Measurements from ENCODE around the gene MRPL18. TPM values are rescaled to one million over a fixed set of nuclear protein-coding genes. Genes with fewer than 3 reads are reported as not detected.

The MRPL18 gene
- total and polyA plus RNA-seq, 9 of the 15 experiments (the other 6 are each of a cell fraction or from before 2014, with no cell fraction given), result 149 to 456 (median 196) TPM

GRCh38 chr6:159761129-159761872 is 29.0 kb upstream of the MRPL18 start (continued):
- TF ChIP-seq, protein P1, sequence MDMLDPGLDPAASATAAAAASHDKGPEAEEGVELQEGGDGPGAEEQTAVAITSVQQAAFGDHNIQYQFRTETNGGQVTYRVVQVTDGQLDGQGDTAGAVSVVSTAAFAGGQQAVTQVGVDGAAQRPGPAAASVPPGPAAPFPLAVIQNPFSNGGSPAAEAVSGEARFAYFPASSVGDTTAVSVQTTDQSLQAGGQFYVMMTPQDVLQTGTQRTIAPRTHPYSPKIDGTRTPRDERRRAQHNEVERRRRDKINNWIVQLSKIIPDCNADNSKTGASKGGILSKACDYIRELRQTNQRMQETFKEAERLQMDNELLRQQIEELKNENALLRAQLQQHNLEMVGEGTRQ (CRISPR knock-in tag; IDR thresholded peaks at IDR 0.05), result no peak
- TF ChIP-seq, protein P2, sequence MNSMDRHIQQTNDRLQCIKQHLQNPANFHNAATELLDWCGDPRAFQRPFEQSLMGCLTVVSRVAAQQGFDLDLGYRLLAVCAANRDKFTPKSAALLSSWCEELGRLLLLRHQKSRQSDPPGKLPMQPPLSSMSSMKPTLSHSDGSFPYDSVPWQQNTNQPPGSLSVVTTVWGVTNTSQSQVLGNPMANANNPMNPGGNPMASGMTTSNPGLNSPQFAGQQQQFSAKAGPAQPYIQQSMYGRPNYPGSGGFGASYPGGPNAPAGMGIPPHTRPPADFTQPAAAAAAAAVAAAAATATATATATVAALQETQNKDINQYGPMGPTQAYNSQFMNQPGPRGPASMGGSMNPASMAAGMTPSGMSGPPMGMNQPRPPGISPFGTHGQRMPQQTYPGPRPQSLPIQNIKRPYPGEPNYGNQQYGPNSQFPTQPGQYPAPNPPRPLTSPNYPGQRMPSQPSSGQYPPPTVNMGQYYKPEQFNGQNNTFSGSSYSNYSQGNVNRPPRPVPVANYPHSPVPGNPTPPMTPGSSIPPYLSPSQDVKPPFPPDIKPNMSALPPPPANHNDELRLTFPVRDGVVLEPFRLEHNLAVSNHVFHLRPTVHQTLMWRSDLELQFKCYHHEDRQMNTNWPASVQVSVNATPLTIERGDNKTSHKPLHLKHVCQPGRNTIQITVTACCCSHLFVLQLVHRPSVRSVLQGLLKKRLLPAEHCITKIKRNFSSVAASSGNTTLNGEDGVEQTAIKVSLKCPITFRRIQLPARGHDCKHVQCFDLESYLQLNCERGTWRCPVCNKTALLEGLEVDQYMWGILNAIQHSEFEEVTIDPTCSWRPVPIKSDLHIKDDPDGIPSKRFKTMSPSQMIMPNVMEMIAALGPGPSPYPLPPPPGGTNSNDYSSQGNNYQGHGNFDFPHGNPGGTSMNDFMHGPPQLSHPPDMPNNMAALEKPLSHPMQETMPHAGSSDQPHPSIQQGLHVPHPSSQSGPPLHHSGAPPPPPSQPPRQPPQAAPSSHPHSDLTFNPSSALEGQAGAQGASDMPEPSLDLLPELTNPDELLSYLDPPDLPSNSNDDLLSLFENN (IDR thresholded peaks at IDR 0.05; ENCODE audit: low read depth in 2 of 2, low read length in 2 of 2), result no peak
- no peak for TF ChIP-seq NFXL1 (CRISPR knock-in tag; IDR thresholded peaks at IDR 0.05)
- no peak for TF ChIP-seq ETV1 (tag; conservative IDR thresholded peaks at IDR 0.05; ENCODE audit: low read depth)
- no peak for TF ChIP-seq PURB (CRISPR knock-in tag; IDR thresholded peaks at IDR 0.05; ENCODE audit: low read depth)
- no peak for TF ChIP-seq BRCA1 (IDR thresholded peaks at IDR 0.05)
- TF ChIP-seq BRCA1 (CRISPR knock-in tag; IDR thresholded peaks at IDR 0.05), result no peak
- TF ChIP-seq NCOR1 (IDR thresholded peaks at IDR 0.05), result no peak
- TF ChIP-seq NR2C2 (CRISPR knock-in tag; IDR thresholded peaks at IDR 0.05), result no peak
- peak; percentile 72 for TF ChIP-seq NR2C2 (tag; IDR thresholded peaks at IDR 0.05)
- TF ChIP-seq MAFK (IDR thresholded peaks at IDR 0.05; ENCODE audit: low read length), result no peak
- TF ChIP-seq ZNF444 (CRISPR knock-in tag; IDR thresholded peaks at IDR 0.05), result no peak
- TF ChIP-seq CXXC5 (CRISPR knock-in tag; IDR thresholded peaks at IDR 0.05), result peak; percentile 3; the same call in 1 of the 2 replicates
- no peak for TF ChIP-seq SRSF3 (IDR thresholded peaks at IDR 0.05; ENCODE audit: insufficient read depth, low read length)
- TF ChIP-seq ZNF644 (tag; IDR thresholded peaks at IDR 0.05; ENCODE audit: low read depth), result no peak
- TF ChIP-seq MTA2 (IDR thresholded peaks at IDR 0.05; ENCODE audit: low read depth), result no peak
- TF ChIP-seq ZKSCAN1 (IDR thresholded peaks at IDR 0.05; ENCODE audit: low read depth, low read length), result no peak
- TF ChIP-seq, protein P3, sequence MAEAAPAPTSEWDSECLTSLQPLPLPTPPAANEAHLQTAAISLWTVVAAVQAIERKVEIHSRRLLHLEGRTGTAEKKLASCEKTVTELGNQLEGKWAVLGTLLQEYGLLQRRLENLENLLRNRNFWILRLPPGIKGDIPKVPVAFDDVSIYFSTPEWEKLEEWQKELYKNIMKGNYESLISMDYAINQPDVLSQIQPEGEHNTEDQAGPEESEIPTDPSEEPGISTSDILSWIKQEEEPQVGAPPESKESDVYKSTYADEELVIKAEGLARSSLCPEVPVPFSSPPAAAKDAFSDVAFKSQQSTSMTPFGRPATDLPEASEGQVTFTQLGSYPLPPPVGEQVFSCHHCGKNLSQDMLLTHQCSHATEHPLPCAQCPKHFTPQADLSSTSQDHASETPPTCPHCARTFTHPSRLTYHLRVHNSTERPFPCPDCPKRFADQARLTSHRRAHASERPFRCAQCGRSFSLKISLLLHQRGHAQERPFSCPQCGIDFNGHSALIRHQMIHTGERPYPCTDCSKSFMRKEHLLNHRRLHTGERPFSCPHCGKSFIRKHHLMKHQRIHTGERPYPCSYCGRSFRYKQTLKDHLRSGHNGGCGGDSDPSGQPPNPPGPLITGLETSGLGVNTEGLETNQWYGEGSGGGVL (CRISPR knock-in tag; IDR thresholded peaks at IDR 0.05), result no peak
- TF ChIP-seq ZNF217 (CRISPR knock-in tag; IDR thresholded peaks at IDR 0.05), result no peak
- TF ChIP-seq XRCC3 (IDR thresholded peaks at IDR 0.05), result no peak
- TF ChIP-seq RBFOX2 (IDR thresholded peaks at IDR 0.05; ENCODE audit: low read depth, low read length), result no peak
- no peak for TF ChIP-seq MTA1 (IDR thresholded peaks at IDR 0.05; ENCODE audit: borderline replicate concordance)
- TF ChIP-seq SLC30A9 (CRISPR knock-in tag; IDR thresholded peaks at IDR 0.05), result no peak
- TF ChIP-seq ZNF77 (CRISPR knock-in tag; IDR thresholded peaks at IDR 0.05), result no peak
- TF ChIP-seq ZKSCAN8 (CRISPR knock-in tag; IDR thresholded peaks at IDR 0.05), result no peak
- no peak for TF ChIP-seq U2AF1 (optimal IDR thresholded peaks at IDR 0.05; ENCODE audit: low read depth, low read length)

All from K562 (cell line).